ENCODE results near the gene ZNF44. TPM values are rescaled to one million over a fixed set of nuclear protein-coding genes. Genes with fewer than 3 reads are reported as not detected.

ZNF44 gene
- total and polyA plus RNA-seq, 2 experiments from 2014 or later, result 4.1 to 4.3 TPM

DNA sequence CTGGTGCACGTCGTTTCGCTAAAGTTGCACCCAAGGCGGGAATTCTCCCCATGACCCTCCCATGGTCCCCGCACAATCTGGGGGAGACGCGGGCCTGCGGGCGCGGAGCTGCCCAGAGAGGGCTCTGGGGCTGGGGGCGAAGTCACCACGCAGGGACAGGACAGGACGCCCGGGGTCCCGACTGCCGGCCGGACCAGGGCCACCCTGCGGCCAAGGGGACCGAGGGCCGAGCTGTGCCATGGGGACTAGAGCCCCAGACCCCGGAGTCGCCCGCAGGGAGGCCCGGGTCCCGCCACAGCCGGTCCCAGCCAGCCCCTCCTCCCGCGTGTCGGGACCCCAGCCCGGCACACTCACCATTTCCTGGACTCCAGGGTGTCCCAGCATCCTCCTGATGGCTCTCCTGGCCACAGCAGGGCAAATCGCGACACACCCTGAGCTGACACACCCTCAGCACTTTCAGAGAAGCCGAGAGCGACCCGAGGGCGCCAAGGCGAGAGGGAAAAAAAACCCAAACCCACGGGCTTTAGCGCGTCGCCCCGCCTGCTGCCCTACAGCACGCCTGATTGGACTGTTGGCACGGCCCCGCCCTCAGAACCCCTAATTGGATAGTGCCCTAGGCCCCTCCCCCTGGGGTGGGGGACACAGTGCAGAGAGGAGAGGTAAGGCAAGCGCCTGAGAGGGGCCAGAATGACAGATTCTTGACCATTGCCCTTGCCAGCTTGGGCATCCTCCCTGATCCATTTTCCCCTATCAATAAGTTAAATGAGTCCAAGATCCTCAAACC is 28.6 kb downstream of the ZNF44 start (continued):
- TF ChIP-seq, protein P1, sequence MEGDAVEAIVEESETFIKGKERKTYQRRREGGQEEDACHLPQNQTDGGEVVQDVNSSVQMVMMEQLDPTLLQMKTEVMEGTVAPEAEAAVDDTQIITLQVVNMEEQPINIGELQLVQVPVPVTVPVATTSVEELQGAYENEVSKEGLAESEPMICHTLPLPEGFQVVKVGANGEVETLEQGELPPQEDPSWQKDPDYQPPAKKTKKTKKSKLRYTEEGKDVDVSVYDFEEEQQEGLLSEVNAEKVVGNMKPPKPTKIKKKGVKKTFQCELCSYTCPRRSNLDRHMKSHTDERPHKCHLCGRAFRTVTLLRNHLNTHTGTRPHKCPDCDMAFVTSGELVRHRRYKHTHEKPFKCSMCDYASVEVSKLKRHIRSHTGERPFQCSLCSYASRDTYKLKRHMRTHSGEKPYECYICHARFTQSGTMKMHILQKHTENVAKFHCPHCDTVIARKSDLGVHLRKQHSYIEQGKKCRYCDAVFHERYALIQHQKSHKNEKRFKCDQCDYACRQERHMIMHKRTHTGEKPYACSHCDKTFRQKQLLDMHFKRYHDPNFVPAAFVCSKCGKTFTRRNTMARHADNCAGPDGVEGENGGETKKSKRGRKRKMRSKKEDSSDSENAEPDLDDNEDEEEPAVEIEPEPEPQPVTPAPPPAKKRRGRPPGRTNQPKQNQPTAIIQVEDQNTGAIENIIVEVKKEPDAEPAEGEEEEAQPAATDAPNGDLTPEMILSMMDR (conservative IDR thresholded peaks at IDR 0.05; ENCODE audit: low read depth in 2 of 2), result no peak

DNA sequence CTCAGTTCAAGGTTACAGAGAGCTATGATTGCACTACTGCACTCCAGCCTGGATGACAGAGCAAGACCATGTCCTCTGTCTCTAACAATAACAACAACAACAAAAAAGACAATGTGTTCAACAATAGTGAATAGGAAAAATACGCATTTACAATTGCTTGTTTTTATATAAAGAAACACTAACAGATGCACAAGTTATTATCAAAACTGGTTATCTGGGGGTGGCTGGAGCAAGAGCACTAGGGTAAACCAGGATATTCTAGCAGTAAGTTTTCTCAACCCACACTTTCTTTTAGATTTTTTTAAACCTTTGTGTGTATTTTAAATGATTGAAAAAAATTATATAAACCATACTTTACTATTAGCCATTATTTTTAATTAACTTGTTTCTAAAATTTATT is 33.1 kb downstream of the ZNF44 start:
- no peak overlapping the region for H2AFZ ChIP-seq
- H3K4me3 Mint-ChIP-seq, result no peak overlapping the region
- H3K4me2 ChIP-seq, result no peak overlapping the region
- H3K4me1 ChIP-seq (ENCODE audit: insufficient read depth), result no peaks in the 10 kb centered on the region
- H3K27me3 ChIP-seq (ENCODE audit: insufficient read depth), result no peaks in the 10 kb centered on the region
- H3K27me3 Mint-ChIP-seq (ENCODE audit: insufficient read depth, low read depth, poor library complexity), result peaks cover 3% of the 10 kb centered on the region
- H3K9me3 Mint-ChIP-seq, result peaks cover 90% of the 10 kb centered on the region
- no peak overlapping the region for H3K27ac Mint-ChIP-seq
- TF ChIP-seq JUNB (IDR thresholded peaks at IDR 0.05; ENCODE audit: unreplicated experiment), result no peak
- TF ChIP-seq POLR2AphosphoS5 (IDR thresholded peaks at IDR 0.05; ENCODE audit: low read depth), result no peak
- TF ChIP-seq NANOG (IDR thresholded peaks at IDR 0.05; ENCODE audit: borderline replicate concordance), result no peak
- peaks cover 33% of the 10 kb centered on the region for H3K36me3 Mint-ChIP-seq (ENCODE audit: low read depth)
- H3F3A ChIP-seq (replicated peaks; ENCODE audit: low read depth), result no peaks in the 10 kb centered on the region
- no peaks in the 10 kb centered on the region for H3K36me3 ChIP-seq (ENCODE audit: insufficient read depth)
- no peak overlapping the region for H3K4me3 ChIP-seq
- H3K4me1 Mint-ChIP-seq, result no peaks in the 10 kb centered on the region
- H3K9me2 ChIP-seq (ENCODE audit: insufficient read depth), result peaks cover 5% of the 10 kb centered on the region
- no peaks in the 10 kb centered on the region for H3K79me2 ChIP-seq (replicated peaks; ENCODE audit: insufficient read depth)
- DNase-seq (ENCODE audit: low spot score) (no peak), ATAC-seq (no peak)
- H3K27ac ChIP-seq (ENCODE audit: low read depth), result no peak overlapping the region
- no peaks in the 10 kb centered on the region for H4K20me1 ChIP-seq (replicated peaks; ENCODE audit: insufficient read depth)

DNA sequence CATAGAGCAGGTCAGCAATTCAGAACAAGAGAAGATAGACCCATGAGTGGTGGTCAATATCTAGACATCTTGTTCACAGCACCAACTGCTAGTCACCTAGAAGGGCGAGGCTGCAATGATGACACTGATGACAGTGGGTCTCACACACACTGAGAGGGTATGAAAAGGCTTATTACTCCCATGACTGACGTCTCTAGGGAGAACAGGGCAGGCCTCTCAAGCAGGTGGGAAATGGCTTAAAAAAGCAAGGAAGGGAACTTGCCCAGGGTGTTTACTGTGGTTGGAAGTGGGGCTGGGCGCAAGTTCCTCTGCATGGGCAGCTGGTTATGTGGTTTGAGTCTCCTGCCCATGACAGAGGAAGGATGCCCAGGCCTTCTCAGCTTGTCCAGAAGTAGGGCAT is 33.8 kb downstream of the ZNF44 start:
- ATAC-seq, result no peak
- Histone ChIP-seq H3K9me2 (ENCODE audit: insufficient read depth) (peaks cover 5% of the 10 kb centered on the region), H3K27ac (ENCODE audit: low read depth) (no peak overlapping the region), H2AFZ (no peak overlapping the region), H3K4me2 (no peak overlapping the region), H4K20me1 (replicated peaks; ENCODE audit: insufficient read depth) (no peaks in the 10 kb centered on the region), H3K36me3 (ENCODE audit: insufficient read depth) (no peaks in the 10 kb centered on the region), H3F3A (replicated peaks; ENCODE audit: low read depth) (no peaks in the 10 kb centered on the region), H3K4me1 (ENCODE audit: insufficient read depth) (no peaks in the 10 kb centered on the region), H3K79me2 (replicated peaks; ENCODE audit: insufficient read depth) (no peaks in the 10 kb centered on the region), H3K4me3 (no peak overlapping the region), H3K27me3 (ENCODE audit: insufficient read depth) (no peaks in the 10 kb centered on the region)
- no peak for DNase-seq (ENCODE audit: low spot score)
- no peak overlapping the region for H3K4me3 Mint-ChIP-seq
- H3K27ac Mint-ChIP-seq, result no peak overlapping the region
- peaks cover 91% of the 10 kb centered on the region for H3K9me3 Mint-ChIP-seq
- no peaks in the 10 kb centered on the region for H3K4me1 Mint-ChIP-seq
- peaks cover 33% of the 10 kb centered on the region for H3K36me3 Mint-ChIP-seq (ENCODE audit: low read depth)
- H3K27me3 Mint-ChIP-seq (ENCODE audit: insufficient read depth, low read depth, poor library complexity), result peaks cover 3% of the 10 kb centered on the region
- TF ChIP-seq, protein P2, sequence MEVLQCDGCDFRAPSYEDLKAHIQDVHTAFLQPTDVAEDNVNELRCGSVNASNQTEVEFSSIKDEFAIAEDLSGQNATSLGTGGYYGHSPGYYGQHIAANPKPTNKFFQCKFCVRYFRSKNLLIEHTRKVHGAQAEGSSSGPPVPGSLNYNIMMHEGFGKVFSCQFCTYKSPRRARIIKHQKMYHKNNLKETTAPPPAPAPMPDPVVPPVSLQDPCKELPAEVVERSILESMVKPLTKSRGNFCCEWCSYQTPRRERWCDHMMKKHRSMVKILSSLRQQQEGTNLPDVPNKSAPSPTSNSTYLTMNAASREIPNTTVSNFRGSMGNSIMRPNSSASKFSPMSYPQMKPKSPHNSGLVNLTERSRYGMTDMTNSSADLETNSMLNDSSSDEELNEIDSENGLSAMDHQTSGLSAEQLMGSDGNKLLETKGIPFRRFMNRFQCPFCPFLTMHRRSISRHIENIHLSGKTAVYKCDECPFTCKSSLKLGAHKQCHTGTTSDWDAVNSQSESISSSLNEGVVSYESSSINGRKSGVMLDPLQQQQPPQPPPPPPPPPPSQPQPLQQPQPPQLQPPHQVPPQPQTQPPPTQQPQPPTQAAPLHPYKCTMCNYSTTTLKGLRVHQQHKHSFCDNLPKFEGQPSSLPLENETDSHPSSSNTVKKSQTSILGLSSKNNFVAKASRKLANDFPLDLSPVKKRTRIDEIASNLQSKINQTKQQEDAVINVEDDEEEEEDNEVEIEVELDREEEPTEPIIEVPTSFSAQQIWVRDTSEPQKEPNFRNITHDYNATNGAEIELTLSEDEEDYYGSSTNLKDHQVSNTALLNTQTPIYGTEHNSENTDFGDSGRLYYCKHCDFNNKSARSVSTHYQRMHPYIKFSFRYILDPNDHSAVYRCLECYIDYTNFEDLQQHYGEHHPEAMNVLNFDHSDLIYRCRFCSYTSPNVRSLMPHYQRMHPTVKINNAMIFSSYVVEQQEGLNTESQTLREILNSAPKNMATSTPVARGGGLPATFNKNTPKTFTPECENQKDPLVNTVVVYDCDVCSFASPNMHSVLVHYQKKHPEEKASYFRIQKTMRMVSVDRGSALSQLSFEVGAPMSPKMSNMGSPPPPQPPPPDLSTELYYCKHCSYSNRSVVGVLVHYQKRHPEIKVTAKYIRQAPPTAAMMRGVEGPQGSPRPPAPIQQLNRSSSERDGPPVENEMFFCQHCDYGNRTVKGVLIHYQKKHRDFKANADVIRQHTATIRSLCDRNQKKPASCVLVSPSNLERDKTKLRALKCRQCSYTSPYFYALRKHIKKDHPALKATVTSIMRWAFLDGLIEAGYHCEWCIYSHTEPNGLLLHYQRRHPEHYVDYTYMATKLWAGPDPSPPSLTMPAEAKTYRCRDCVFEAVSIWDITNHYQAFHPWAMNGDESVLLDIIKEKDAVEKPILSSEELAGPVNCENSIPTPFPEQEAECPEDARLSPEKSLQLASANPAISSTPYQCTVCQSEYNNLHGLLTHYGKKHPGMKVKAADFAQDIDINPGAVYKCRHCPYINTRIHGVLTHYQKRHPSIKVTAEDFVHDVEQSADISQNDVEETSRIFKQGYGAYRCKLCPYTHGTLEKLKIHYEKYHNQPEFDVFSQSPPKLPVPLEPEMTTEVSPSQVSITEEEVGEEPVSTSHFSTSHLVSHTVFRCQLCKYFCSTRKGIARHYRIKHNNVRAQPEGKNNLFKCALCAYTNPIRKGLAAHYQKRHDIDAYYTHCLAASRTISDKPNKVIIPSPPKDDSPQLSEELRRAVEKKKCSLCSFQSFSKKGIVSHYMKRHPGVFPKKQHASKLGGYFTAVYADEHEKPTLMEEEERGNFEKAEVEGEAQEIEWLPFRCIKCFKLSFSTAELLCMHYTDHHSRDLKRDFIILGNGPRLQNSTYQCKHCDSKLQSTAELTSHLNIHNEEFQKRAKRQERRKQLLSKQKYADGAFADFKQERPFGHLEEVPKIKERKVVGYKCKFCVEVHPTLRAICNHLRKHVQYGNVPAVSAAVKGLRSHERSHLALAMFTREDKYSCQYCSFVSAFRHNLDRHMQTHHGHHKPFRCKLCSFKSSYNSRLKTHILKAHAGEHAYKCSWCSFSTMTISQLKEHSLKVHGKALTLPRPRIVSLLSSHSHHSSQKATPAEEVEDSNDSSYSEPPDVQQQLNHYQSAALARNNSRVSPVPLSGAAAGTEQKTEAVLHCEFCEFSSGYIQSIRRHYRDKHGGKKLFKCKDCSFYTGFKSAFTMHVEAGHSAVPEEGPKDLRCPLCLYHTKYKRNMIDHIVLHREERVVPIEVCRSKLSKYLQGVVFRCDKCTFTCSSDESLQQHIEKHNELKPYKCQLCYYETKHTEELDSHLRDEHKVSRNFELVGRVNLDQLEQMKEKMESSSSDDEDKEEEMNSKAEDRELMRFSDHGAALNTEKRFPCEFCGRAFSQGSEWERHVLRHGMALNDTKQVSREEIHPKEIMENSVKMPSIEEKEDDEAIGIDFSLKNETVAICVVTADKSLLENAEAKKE (CRISPR knock-in tag; IDR thresholded peaks at IDR 0.05), result no peak
- TF ChIP-seq, protein P3, sequence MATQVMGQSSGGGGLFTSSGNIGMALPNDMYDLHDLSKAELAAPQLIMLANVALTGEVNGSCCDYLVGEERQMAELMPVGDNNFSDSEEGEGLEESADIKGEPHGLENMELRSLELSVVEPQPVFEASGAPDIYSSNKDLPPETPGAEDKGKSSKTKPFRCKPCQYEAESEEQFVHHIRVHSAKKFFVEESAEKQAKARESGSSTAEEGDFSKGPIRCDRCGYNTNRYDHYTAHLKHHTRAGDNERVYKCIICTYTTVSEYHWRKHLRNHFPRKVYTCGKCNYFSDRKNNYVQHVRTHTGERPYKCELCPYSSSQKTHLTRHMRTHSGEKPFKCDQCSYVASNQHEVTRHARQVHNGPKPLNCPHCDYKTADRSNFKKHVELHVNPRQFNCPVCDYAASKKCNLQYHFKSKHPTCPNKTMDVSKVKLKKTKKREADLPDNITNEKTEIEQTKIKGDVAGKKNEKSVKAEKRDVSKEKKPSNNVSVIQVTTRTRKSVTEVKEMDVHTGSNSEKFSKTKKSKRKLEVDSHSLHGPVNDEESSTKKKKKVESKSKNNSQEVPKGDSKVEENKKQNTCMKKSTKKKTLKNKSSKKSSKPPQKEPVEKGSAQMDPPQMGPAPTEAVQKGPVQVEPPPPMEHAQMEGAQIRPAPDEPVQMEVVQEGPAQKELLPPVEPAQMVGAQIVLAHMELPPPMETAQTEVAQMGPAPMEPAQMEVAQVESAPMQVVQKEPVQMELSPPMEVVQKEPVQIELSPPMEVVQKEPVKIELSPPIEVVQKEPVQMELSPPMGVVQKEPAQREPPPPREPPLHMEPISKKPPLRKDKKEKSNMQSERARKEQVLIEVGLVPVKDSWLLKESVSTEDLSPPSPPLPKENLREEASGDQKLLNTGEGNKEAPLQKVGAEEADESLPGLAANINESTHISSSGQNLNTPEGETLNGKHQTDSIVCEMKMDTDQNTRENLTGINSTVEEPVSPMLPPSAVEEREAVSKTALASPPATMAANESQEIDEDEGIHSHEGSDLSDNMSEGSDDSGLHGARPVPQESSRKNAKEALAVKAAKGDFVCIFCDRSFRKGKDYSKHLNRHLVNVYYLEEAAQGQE (IDR thresholded peaks at IDR 0.05; ENCODE audit: unreplicated experiment), result no peak
- TF ChIP-seq EZH2 (IDR thresholded peaks at IDR 0.05; ENCODE audit: low read depth, unreplicated experiment) (no peak), STAT1 (IDR thresholded peaks at IDR 0.05; ENCODE audit: unreplicated experiment) (no peak), NANOG (IDR thresholded peaks at IDR 0.05; ENCODE audit: borderline replicate concordance) (no peak)

All from GM23338 (cell line).